ENCODE measurements around the gene CRYL1. TPM values are rescaled to one million over a fixed set of nuclear protein-coding genes. Genes with fewer than 3 reads are reported as not detected.

The CRYL1 gene
- total and polyA plus RNA-seq, 2 experiments from 2014 or later, result 65.5 to 66.2 TPM

GRCh38 chr13:20466371-20466770, 59.3 kb downstream of the CRYL1 start:
- Histone ChIP-seq H2AFZ (no peak overlapping the region), H3K4me1 (ENCODE audit: insufficient read depth) (no peaks in the 10 kb centered on the region), H4K20me1 (ENCODE audit: insufficient read depth, poor library complexity, severe bottlenecking) (no peaks in the 10 kb centered on the region), H3K36me3 (replicated peaks; ENCODE audit: insufficient read depth, low read depth) (no peaks in the 10 kb centered on the region), H3K27me3 (no peaks in the 10 kb centered on the region), H3K4me3 (no peak overlapping the region), H3K4me2 (no peak overlapping the region), H3K79me2 (no peaks in the 10 kb centered on the region), H3K27ac (no peak overlapping the region), H3K9me2 (replicated peaks; ENCODE audit: insufficient read depth) (no peaks in the 10 kb centered on the region), H3K9me3 (ENCODE audit: low read depth) (no peaks in the 10 kb centered on the region)
- TF ChIP-seq EZH2 (IDR thresholded peaks at IDR 0.05; ENCODE audit: borderline replicate concordance), result no peak
- no peak for TF ChIP-seq EZH2phosphoT487 (IDR thresholded peaks at IDR 0.05; ENCODE audit: low read depth, severe bottlenecking, unreplicated experiment)
- no peak for TF ChIP-seq CTCF (IDR thresholded peaks at IDR 0.05; ENCODE audit: poor library complexity)
- WGBS (ENCODE audit: low lambda C conversion rate, missing lambda C conversion rate), result 96% methylated on average over 2 of the region's 2 CpGs
- no peak for DNase-seq (ENCODE audit: low spot score)

DNA sequence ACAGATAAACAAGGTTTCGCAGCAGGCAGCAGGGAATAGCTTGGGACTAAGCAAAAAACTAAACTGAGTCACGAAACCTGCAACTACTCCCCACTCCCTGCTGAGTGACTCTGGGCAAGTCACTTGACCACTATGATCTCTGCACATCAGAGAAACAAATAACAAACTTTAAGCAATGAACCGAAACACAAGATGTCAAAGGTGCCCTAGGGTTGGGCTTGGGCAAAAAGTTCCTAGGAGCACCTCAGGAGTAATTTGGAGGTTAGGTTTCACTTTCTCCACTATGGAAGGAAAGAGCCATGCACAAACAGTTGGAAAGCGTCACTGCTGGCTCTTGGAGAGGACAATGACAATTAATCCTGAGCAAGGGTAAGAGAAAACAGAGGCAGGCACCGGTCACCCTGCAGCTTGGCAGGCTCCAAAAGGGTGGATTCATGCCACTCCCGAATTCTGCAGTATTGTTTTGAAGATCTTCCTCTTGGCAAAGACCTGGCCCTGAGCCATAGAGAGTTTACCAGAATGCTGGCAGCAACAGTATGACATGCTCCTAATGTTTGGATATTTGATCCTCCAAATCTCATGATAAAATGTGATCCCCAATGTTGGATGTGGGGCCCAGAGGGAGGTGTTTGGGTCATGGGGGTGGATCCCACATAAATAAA, 60.3 kb downstream of the CRYL1 start:
- Histone ChIP-seq H3K9me2 (replicated peaks; ENCODE audit: insufficient read depth) (no peaks in the 10 kb centered on the region), H3K27me3 (no peaks in the 10 kb centered on the region), H3K9me3 (ENCODE audit: low read depth) (no peaks in the 10 kb centered on the region), H4K20me1 (ENCODE audit: insufficient read depth, poor library complexity, severe bottlenecking) (no peaks in the 10 kb centered on the region), H3K4me2 (no peak overlapping the region), H3K4me3 (no peak overlapping the region), H3K4me1 (ENCODE audit: insufficient read depth) (no peaks in the 10 kb centered on the region), H3K27ac (no peak overlapping the region), H3K36me3 (replicated peaks; ENCODE audit: insufficient read depth, low read depth) (no peaks in the 10 kb centered on the region), H3K79me2 (no peaks in the 10 kb centered on the region), H2AFZ (no peak overlapping the region)
- 63% methylated on average over 6 of the region's 6 CpGs for WGBS (ENCODE audit: low lambda C conversion rate, missing lambda C conversion rate)
- TF ChIP-seq EZH2 (IDR thresholded peaks at IDR 0.05; ENCODE audit: borderline replicate concordance) (no peak), EZH2phosphoT487 (IDR thresholded peaks at IDR 0.05; ENCODE audit: low read depth, severe bottlenecking, unreplicated experiment) (no peak), CTCF (IDR thresholded peaks at IDR 0.05; ENCODE audit: poor library complexity) (no peak)
- DNase-seq (ENCODE audit: low spot score), result no peak

DNA sequence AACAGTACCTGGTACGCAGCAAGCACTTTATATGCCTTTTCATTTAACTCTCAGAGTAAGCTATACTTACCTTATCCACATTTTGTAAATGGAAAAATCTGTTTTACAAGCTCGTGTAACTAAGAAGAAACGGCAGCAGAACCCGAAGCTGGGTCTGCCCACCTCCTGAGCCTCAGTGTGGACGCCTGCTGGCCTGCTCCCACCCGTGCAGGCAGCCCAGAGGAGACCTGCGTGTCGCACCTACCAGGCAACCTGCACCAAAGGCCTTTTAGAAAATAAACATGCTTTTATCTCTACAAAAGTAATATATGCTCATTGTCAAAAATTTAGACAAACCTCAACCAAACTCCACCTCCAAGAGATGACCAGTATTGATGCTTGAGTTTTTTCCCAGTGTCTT, 62.7 kb downstream of the CRYL1 start:
- TF ChIP-seq EZH2 (IDR thresholded peaks at IDR 0.05; ENCODE audit: borderline replicate concordance) (no peak), CTCF (IDR thresholded peaks at IDR 0.05; ENCODE audit: poor library complexity) (no peak), EZH2phosphoT487 (IDR thresholded peaks at IDR 0.05; ENCODE audit: low read depth, severe bottlenecking, unreplicated experiment) (no peak)
- 72% methylated on average over 8 of the region's 8 CpGs for WGBS (ENCODE audit: low lambda C conversion rate, missing lambda C conversion rate)
- no peaks in the 10 kb centered on the region for H3K9me3 ChIP-seq (ENCODE audit: low read depth)
- no peak for DNase-seq (ENCODE audit: low spot score)
- H3K4me3 ChIP-seq, result no peak overlapping the region
- no peaks in the 10 kb centered on the region for H3K4me1 ChIP-seq (ENCODE audit: insufficient read depth)
- H3K36me3 ChIP-seq (replicated peaks; ENCODE audit: insufficient read depth, low read depth), result no peaks in the 10 kb centered on the region
- no peaks in the 10 kb centered on the region for H3K27me3 ChIP-seq
- H3K79me2 ChIP-seq, result no peaks in the 10 kb centered on the region
- H3K27ac ChIP-seq, result no peak overlapping the region
- no peaks in the 10 kb centered on the region for H3K9me2 ChIP-seq (replicated peaks; ENCODE audit: insufficient read depth)
- no peaks in the 10 kb centered on the region for H4K20me1 ChIP-seq (ENCODE audit: insufficient read depth, poor library complexity, severe bottlenecking)
- H3K4me2 ChIP-seq, result no peak overlapping the region
- H2AFZ ChIP-seq, result no peak overlapping the region
